ENCODE results near the gene RANBP9. TPM values are rescaled to one million over a fixed set of nuclear protein-coding genes. Genes with fewer than 3 reads are reported as not detected.
A peak's percentile ranks its signal among the peaks of the same experiment; 100 is the strongest.

The RANBP9 gene
- total and polyA plus RNA-seq, 9 of the 15 experiments (the other 6 are each of a cell fraction or from before 2014, with no cell fraction given): 27.5 to 130 (median 61.5) TPM

GRCh38 chr6:13730704-13731103, 19.1 kb upstream of the RANBP9 start:
- Histone ChIP-seq H3K4me2 (ENCODE audit: insufficient read depth, low read length) (no peak overlapping the region), H4K20me1 (replicated peaks; ENCODE audit: control insufficient read depth, insufficient read depth, low read length) (no peaks in the 10 kb centered on the region), H3K36me3 (ENCODE audit: control insufficient read depth, insufficient read depth, low read length) (no peaks in the 10 kb centered on the region), H3K9me1 (ENCODE audit: control insufficient read depth, insufficient read depth, low read length) (no peaks in the 10 kb centered on the region), H3K27me3 (ENCODE audit: control insufficient read depth in 2 of 2, insufficient read depth in 2 of 2, low read length in 2 of 2) (no peaks in the 10 kb centered on the region; a peak in 1 of 5 replicates), H3K9me3 (replicated peaks; ENCODE audit: control insufficient read depth, insufficient read depth, low read depth, low read length) (no peaks in the 10 kb centered on the region), H3K79me2 (ENCODE audit: control insufficient read depth, insufficient read depth, low read length) (no peaks in the 10 kb centered on the region), H3K9ac (ENCODE audit: insufficient read depth in 1 of 2, low read depth in 2 of 2, low read length in 2 of 2) (peak overlapping the region in 1 of 2 experiments; percentile 46; a peak in 1 of 4 replicates), H2AFZ (ENCODE audit: low read depth, low read length) (peak overlapping the region; percentile 22; the same call in 1 of the 2 replicates), H3K4me3 (no peak overlapping the region), H3K4me1 (replicated peaks in 1 of 2; ENCODE audit: control insufficient read depth in 2 of 2, insufficient read depth in 2 of 2, low read length in 2 of 2) (peaks cover 0 to 4% of the 10 kb centered on the region in 2 experiments; a peak in 2 of 5 replicates), H3K27ac (ENCODE audit: extremely low read depth, low read depth, low read length) (no peak overlapping the region)
- CTCF ChIA-PET (ENCODE audit: low intra/inter-chr PET ratio): no interaction called here
- DNase-seq (ENCODE audit: extremely low read depth in 1 of 4, low spot score in 3 of 4) (no peak), ATAC-seq (no peak), FAIRE-seq (no peak)
- POLR2A ChIA-PET: no interaction called here
- WGBS (ENCODE audit: insufficient coverage, low coverage, missing lambda C conversion rate): 36% methylated on average over 7 of the region's 7 CpGs
- no TSS peak for BruUV-seq (replicated peaks)
- no peak for TF ChIP-seq GTF2F1 (IDR thresholded peaks at IDR 0.05; ENCODE audit: low read depth, low read length)
- TF ChIP-seq, protein P1, sequence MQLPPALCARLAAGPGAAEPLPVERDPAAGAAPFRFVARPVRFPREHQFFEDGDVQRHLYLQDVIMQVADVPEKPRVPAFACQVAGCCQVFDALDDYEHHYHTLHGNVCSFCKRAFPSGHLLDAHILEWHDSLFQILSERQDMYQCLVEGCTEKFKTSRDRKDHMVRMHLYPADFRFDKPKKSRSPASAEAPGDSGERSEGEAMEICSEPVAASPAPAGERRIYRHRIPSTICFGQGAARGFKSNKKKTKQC (CRISPR knock-in tag; IDR thresholded peaks at IDR 0.05): no peak
- TF ChIP-seq TCF7L2 (IDR thresholded peaks at IDR 0.05; ENCODE audit: low read depth, low read length): no peak
- TF ChIP-seq HMG20A (CRISPR knock-in tag; conservative IDR thresholded peaks at IDR 0.05): no peak
- TF ChIP-seq ZNF217 (CRISPR knock-in tag; IDR thresholded peaks at IDR 0.05): no peak
- no peak for TF ChIP-seq ETV5 (CRISPR knock-in tag; IDR thresholded peaks at IDR 0.05; ENCODE audit: low read depth)
- no peak for TF ChIP-seq SMAD1 (IDR thresholded peaks at IDR 0.05; ENCODE audit: low read depth, low read length, partially characterized antibody)
- TF ChIP-seq ATF4 (CRISPR knock-in tag; IDR thresholded peaks at IDR 0.05): no peak
- no peak for TF ChIP-seq RHOXF2B (CRISPR knock-in tag; conservative IDR thresholded peaks at IDR 0.05)
- TF ChIP-seq PPARD (CRISPR knock-in tag; IDR thresholded peaks at IDR 0.05): no peak
- no peak for TF ChIP-seq ZNF23 (CRISPR knock-in tag; IDR thresholded peaks at IDR 0.05)
- TF ChIP-seq ARID1B (IDR thresholded peaks at IDR 0.05): no peak
- TF ChIP-seq TGIF2 (CRISPR knock-in tag; IDR thresholded peaks at IDR 0.05): no peak
- intact Hi-C loops (cut with micrococcal nuclease) (no loop called here), in situ Hi-C loops (cut with MboI) (no loop called here)

Measured in K562 (cell line).